ENCODE data around the gene RABGAP1.

DNA sequence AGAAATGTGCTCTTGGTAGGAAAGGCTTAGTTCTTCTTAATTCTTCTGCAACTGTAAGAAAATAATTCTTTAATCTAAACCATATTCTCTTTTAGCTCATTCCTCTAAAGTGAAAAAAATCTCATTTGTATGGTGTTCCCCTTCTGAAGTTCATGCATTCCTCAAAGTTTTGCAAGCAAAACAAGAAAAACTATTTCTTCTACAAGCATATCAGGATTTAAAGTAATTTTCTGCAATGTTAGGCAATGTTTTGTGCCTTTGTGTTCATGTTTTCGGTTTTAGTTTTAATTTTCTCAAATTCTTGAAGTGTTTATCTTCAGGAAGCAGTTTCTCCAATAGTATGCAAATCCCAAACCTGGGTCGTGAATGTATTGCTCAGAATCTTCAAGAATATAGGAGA lies 80.0 kb downstream of the RABGAP1 start:
- TF ChIP-seq, protein P1, sequence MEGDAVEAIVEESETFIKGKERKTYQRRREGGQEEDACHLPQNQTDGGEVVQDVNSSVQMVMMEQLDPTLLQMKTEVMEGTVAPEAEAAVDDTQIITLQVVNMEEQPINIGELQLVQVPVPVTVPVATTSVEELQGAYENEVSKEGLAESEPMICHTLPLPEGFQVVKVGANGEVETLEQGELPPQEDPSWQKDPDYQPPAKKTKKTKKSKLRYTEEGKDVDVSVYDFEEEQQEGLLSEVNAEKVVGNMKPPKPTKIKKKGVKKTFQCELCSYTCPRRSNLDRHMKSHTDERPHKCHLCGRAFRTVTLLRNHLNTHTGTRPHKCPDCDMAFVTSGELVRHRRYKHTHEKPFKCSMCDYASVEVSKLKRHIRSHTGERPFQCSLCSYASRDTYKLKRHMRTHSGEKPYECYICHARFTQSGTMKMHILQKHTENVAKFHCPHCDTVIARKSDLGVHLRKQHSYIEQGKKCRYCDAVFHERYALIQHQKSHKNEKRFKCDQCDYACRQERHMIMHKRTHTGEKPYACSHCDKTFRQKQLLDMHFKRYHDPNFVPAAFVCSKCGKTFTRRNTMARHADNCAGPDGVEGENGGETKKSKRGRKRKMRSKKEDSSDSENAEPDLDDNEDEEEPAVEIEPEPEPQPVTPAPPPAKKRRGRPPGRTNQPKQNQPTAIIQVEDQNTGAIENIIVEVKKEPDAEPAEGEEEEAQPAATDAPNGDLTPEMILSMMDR (IDR thresholded peaks at IDR 0.05; ENCODE audit: insufficient read depth, low read depth, low read length), result no peak
- TF ChIP-seq EZH2 (IDR thresholded peaks at IDR 0.05; ENCODE audit: insufficient read depth, low read length), result no peak

All from astrocyte (in vitro differentiated cells and primary cell).